NCI-H2107 treated with DMSO at 0.1 percent for 48 hours (cell line): Measurements from ENCODE around the gene STT3B.
A peak's percentile ranks its signal among the peaks of the same experiment; 100 is the strongest.
"Not testable (repeated sequence)": the region's sequence is repeated elsewhere in the genome, so short reads cannot be mapped to it uniquely, and the experiment has no call there.

Experiments used
- DNase-seq: peaks from one replicate; lab custom pipeline; 2025; ENCODE audit not compliant: unreplicated experiment; lab: John Stamatoyannopoulos, UW

The STT3B gene

DNA sequence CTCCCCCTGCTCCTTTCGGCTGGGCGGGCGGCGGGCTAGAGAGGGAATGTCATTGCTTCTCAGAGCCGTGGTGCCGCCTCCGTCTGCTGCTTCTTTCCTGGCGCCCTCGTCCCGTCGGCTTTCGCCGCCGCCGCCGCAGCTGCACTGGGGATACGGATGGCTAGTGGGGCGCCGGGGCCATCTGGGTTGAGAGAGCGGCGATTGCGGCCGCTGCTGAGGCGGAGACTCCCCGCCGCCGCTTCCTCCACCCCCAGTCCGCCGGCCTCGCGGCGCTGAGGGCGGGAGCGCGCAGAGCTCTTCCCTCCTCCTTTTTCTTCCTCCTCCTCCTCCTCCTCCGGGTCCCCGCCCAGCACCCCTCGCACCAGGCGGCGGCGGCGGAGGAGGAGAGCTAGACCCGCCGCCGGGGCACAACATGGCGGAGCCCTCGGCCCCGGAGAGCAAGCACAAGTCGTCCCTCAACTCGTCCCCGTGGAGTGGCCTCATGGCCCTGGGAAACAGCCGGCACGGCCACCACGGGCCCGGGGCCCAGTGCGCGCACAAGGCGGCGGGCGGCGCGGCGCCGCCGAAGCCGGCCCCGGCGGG, at the start of gene STT3B:
Gene STT3B, plus strand, starts transcription at position 339 of the 582 bp plus-strand sequence. Its CDS starts 74 bp downstream, at position 413.
- DNase-seq: peak; percentile 34

DNA sequence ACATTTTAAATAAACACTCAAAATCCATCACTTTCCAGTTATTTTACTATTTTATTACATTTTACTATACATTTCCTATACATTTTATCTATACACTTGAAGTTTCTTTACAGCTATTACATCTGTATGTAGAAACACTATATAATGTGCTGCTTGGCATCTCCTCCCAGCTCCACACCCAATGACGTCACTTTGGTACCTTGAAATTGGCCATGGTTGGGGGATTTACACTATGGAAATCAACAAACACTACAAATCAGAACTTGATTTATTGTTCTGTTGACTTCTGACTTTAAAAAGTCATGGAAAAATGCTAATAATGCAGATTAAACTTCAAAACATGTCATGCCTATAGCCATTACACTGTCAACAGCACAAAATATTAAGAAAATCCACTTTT, 48.9 kb upstream of the STT3B start:
- DNase-seq: no peak

DNA sequence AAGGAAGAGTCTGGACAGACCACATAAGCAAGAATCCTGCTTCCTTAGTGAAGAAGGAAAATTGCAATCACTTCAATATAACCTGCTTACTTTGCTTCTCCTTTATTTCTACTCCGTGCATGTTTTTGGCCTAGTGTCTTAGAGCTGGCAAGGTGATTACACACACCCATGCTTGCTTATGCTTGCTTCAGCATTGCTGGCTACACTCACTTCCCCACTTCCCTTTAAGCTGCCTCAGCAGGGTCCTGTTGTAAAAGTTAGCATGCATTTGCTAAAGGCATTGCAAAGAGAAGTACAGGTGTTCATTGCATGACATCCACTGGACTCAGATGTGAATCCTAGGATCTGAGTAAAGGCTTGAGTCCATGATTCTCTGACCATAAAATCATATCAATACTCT, 47.5 kb upstream of the STT3B start:
- DNase-seq: no peak

DNA sequence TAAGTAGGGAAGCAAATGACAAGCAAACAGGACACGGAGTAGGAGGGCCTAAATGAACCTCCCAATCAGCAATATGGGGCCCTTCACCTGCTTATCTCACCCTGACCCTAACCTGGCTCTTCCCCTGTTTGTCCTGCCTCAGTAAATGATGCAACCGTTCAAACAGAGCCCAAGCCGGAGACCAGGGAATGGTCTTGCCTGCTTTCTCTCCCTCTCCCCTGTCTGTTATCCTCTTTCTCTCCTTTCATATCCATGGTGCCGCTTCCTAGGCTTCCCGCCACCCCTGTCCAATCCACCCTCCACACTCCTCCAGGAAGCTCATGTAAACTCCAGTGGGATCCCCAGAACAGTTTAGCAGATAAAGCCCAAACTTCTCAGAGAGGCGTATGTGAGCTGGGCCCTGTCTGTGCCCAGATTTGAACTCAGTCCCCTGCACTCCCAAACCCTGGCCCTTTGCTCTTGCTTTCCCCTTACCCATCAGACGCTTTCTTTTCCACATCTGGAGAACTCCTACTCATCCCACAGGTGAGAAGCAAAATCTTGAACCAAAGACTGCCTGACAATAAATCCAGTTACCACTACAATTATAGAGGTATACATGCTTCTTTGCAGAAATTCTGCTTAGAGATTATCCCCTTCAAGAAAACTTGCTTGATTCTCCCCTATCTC, 45.7 kb upstream of the STT3B start:
- DNase-seq: no peak

DNA sequence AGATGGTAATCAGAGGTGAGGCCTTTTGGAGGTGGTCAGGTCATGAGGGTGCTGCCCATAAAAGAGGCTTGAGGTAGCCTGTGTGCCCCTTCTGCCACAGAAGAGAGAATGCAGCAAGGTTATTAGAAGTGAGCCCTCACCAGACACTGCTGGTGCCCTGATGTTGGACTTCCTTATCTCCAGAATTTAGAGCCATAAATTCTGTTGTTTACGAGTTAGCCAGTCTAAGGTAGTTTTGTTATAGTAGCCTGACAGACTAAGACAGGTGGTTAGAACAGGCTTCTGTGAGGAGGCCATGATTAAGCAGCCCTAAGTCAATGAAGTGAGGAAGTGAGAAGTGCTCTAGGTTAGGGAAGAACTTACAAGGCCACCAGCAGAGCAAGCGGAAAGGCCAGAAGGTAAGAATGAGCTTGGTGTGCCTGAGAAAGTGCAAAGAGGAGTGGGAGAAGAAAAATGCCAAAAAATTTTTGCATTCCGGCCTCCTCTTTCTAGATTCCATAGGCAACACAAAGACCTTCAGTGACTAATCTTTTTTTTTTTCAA, 44.2 kb upstream of the STT3B start:
- DNase-seq: no peak

DNA sequence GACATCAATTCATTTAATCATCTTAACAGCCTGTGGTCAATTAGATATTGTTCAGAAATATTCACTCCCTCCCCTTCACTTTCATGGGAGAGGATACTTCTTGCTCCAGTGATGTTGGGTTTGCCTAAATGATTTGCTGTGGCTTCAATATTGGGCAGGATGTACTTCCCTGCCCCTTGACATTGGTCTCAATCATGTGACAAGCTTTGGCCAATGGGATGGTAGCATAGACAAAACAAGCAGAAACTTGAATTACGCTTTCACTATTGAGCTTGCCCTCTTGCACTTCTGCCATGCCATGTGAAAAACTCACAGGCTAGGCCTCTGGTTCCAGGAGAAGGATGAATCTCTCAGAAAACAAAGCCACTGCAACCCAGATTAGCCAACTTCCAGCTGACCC, 42.2 kb upstream of the STT3B start:
- DNase-seq: no peak

DNA sequence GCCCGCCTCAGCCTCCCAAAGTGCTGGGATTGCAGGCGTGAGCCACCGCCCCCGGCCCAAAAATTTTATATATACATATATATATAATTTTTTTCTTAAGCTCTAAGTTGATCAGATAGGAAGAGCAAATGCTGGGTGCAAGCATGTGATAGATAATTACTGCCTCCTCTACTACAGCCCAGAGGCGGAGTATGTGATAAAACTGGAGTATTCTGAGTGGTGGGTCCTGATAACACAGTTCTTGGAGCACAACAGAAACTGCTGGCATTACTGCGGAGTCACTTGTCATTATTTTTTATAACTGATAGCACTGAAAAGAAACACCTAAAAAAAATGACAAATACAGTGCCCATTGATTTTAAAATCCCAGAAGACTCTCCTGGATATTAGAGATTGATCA, 41.1 kb upstream of the STT3B start:
- DNase-seq: no peak

DNA sequence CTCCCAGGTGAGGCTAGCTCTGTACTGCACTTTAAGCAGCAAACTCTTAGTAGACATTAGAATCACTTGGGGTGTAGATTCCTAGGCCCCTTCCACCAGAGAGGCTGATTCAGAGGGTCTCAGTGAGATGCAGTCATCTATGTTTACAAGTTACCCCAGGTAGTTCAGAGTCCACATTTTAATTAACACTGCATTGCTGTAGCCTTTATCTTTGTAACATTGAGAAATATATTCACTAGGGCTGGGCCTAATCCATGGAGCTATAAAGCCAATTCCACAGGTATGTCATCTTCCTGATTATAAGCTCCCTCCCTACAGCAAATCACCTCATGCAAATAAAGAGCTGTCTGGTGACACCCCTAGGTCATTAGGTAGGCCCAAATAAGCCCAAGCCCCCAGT, 39.6 kb upstream of the STT3B start:
- no peak for DNase-seq

DNA sequence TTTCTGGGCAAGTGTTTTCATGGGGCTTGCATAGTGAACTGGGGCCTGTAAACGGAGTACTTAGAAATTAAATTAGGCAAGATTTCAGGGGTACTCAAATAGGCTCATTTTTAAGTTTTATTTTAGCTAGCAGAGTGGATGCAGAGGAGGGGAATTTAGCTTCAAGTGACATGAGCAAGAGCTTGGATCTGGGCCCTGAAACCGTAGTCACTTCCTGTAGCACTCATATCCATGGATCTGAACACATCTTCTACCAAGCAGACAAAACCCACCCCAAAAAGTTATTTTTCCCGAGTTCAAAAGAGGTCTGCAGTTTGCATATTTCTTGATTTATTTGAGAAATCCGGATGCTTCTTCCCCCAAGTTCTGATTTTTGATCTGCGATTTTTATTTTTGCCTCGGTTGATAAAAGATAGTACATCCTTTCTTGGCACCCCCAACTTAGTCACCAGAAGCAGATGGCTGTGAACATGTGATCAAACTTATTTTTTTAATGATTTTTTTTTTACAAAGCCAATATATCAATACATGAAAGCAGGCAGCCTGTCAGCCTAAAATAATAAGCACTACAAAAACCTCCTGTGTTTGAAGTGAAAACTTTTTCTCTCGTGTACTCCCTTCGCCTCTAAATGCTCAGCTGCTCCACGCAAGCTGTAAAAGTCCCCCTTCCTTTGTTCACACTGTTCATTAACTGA, 36.6 kb upstream of the STT3B start:
- DNase-seq: no peak

DNA sequence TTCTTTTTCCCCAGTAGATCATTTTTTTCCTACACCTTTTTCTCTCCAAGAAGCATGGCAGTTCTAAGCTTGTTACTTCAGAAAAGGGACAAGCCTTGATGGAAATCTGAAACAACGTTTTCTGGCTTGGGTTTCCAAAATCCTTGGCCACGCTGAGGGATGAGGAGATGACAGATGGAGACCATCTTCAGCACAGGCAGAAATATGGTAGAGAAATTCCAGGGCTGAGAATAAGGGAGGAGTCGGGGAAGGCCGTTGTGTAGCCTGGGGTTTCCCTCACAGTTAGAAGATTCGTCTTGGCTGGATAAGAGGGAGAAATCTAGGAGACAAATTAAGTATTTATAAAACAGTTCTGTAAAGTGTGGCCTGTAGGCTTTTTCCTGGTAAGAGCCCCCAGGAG, 33.9 kb upstream of the STT3B start:
- DNase-seq: no peak

DNA sequence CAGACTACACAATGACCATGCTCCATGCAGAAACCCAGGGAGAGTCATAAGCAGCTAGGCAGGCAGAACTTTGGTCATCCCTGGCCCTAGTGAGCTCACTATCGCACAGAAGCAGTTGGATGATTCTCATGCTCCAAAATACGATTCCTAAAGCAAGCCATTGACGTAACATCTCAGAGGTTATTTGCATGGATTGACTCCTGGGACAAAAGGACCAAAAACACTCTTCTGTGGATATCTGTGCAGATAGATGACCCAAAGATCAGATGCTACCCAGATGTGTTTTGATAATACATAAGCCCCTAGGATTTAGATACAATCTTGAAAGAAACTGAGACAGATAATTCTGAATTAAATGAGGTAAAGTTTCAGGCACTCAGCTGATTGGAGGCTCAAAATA, 33.4 kb upstream of the STT3B start:
- DNase-seq: no peak

DNA sequence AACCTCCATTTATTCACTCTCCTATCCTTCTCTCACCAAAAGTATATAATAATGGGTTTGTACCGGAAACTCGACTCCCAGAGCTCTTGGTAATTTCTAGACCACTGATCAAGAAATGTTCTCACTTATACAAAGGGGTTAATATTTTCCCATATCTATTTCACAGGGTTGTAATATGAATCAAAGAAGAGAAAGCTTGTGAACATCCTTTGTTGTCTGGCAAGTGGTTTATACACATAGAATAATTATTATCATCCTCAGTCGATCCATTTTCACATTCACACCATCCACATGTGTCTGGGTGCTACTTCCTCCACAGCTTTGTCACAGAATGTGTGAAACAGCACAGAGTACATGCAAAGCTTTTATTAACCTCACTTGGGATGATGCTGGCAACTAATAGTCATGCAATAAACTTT, 29.9 kb upstream of the STT3B start:
- DNase-seq: no peak

DNA sequence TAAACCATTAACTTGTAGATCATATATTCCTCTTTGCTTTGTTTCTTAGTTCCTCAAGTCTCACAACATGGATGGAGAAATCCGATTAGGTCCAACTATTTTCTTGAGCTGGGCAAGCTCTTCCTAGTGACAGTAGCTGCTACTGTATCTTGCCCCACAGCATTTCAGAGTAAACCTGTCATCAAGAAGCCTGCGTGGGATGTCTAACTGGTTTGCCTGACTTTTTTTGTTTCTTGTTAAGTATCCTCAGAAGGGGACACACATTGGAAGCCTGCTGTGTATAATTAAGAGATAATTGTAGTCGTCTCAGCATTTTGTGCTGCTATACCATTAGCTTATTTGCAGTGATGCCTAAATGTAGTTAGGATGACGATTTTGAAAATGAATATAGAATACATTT, 29.3 kb upstream of the STT3B start:
- no peak for DNase-seq

DNA sequence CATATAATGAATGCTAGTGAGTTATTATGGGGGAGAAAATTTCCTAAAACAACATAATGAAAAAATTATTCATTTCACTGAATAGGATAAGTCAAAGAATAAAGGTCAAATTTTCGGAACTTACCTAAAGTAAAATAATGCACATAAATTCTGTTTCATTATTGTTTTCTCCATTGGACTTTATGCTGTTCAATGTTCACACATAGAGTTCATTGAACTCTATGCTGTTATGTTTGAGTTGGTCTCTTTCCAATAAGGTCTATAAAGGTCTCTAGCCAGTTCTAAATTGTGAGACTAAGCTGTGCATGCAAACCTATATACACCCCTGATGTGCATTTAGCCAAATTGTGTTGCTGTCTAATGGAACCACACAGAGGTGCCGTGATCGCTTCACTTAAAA, 28.5 kb upstream of the STT3B start:
- no peak for DNase-seq

DNA sequence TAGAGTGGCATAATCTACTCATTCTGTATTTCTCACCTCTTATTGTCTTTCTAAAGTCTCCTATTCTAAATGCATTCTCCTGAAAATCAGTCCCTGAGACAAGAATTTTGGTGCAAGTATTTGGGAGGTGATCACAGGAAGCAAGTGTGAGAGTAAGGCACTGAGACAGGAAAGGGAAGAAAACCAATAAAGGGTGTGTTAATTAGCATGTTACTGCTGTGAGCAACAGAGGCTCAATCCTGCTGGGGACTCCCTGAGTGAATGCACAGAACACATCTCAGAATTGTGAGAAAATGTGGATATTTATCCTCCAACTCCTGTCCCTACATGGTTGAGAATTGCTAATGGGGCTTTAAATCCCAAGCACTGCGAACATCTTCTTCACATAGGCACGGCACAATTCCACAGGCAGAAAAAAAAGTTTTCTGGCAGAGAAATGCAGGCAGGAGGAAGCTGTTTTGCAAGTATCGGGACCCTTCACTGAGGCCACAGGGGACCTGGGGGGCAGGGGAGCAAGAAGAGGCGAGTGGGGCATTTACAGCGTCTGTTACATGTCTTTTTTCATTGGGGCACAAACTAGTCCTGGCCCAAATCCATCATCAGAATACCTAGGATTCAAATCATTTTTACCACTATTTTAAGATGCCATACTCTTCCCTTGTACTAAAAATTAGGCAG, 27.2 kb upstream of the STT3B start:
- no peak for DNase-seq

DNA sequence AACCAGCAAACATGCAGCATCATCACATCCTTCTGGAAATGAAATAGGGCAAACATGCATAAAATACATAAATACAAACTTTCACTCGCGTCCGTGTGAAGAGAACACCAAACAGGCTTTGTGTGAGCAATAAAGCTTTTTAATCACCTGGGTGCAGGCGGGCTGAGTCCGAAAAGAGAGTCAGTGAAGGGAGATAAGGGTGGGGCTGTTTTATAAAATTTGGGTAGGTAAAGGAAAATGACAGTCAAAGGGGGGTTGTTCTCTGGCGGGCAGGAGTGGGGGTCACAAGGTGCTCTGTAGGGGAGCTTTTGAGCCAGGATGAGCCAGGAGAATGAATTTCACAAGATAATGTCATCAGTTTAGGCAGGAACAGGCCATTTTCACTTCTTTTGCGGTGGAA, 26.2 kb upstream of the STT3B start:
- not testable (repeated sequence) for DNase-seq

DNA sequence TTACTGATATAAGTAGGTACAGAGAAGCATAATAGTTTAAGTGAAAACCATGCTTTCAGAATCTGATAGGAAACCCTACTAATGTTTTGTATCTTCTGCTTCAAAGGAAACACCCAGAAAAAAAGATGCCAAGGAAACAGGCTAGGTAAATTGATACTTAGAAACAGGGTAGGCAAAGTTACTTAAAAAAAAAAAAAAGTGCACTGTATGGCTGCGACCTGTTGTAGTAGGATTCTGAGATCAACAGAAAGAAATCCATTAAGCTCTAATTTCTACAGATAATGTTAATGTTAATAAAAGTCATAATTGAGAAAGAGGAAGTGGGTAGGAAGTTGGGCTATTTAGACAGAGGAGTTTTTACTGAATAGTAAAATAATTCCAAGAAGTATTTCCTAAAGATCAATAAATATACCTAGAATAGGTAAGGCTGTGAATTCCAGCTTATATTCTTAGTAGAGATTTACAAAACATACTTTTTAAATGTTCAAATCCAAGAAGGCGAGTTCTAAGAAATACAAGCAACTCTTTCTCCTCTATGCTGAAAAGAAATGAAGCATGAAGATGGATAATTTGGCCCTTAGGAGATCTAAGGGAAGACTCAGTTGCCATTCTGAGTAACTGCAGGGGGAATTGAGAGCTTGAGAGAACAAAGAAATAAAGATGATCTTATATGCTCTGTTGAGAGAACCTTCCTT, 24.1 kb upstream of the STT3B start:
- no peak for DNase-seq

DNA sequence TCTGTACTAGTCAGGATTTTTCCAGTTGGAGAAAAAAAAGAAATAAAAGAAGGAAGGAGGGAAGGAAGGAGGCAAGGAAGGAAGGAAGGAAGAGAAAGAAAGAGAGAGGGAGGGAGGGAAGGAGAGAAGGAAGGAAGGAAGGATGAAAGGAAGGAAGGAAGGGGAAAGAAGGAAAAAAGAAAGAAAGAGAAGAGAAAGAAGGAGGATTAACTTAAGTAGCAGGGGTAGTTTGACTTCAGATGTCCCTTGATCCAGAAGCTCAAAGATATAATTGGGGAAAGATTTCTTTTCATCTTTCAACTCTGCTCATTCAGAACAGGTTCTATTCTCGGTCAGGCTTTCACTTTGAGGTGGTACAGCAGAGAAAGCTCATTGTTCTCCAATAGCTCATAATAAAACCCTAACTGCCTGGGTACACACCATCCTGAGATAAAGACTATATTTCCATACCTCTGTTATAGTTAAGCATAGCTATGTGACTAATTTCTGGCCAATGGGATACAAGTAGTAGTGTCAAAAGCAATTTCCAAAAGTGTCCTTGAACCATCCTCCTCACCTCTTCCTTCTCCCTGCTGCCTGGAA, 23.5 kb upstream of the STT3B start:
- DNase-seq: no peak

DNA sequence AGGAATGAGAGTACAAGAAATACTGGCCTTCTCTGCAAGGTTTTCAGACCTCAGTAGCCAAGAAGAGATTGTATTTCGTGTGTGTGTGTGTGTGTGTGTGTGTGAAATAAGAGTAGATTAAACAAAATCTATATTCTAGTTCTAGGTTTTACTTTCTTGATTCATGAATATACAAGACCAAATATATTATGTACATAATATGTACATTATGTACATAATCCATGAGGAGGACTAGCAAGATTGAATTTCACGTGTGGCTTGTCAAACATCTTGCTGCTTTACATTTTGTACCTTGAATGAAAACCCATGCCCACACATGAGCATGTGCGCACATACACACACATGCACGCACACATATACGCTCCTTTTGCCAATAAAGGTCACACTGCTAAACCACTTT, 18.2 kb upstream of the STT3B start:
- no peak for DNase-seq

DNA sequence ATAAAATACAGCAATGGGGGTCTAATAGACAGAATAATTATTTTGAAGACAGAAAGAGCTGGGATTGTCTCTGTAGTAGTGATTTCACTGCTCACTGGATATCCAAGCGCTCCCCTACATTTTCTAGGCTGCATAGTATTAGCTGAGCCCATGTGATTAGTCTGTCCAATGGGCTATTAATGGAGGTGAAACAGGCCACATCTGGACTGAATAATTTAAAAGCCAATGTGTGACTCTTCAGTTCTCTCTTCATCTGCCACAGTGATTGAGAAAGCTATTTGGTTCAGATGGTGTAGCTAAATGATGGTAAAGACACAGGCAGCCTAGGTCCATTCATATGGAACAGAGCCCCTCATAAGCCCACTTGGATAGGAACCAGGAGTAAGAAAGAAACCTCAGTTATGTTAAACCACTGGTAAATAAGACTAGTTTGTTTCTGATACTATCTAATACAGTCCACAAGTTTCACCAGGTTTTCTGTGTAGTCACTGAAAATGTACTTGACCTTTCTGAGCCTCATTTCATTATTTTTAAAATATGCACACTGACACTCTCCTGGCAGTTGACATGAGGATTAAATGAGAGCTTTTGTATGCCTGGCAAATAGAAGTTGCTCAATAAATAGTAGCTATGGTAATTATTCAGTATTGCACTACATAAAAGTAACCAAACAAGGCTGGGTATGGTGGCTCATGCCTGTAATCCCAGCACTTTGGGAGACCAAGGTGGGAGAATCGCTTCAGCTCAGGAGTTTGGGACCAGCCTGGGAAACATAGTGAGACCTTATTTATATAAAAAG, 17.0 kb upstream of the STT3B start:
- DNase-seq: no peak
